Gastroesophageal sphincter (tissue), 4 donors: ENCODE results near the gene SH3RF3. TPM values are rescaled to one million over a fixed set of nuclear protein-coding genes. Genes with fewer than 3 reads are reported as not detected.

ENCODE experiments used
- ATAC-seq: fragments of 150-250 bp; one replicate; pipeline ENCODE4 v1.9.1; 2016; ENCODE audit warnings: mild to moderate bottlenecking, moderate library complexity
- H3K27ac ChIP-seq, 4 donors: fragments of 200-600 bp; sonication (generic) in 3 of 4; 1 replicate in 3 of 4; 2 replicates in 1 of 4; pipeline ENCODE4 v1.5.1; 2016 to 2019
- H3K27me3 ChIP-seq: fragments of 200-600 bp; sonication (generic); one replicate; pipeline ENCODE4 v1.5.1; 2019
- H3K36me3 ChIP-seq, 2 donors: fragments of 200-600 bp; sonication (generic); one replicate each; pipeline ENCODE4 v1.5.1; 2019; ENCODE audit warnings: control low read depth in 1 of 2
- H3K4me1 ChIP-seq, 3 donors: fragments of 200-600 bp; sonication (generic); 1 replicate in 2 of 3; 2 replicates in 1 of 3; pipeline ENCODE4 v1.5.1; 2016 to 2019; ENCODE audit warnings: control low read depth in 2 of 3
- H3K4me3 ChIP-seq, 2 donors: fragments of 200-600 bp; sonication (generic); one replicate each; pipeline ENCODE4 v1.5.1; 2019; ENCODE audit warnings: mild to moderate bottlenecking in 1 of 2, moderate library complexity in 1 of 2
- H3K9me3 ChIP-seq, 3 donors: fragments of 200-600 bp; sonication (generic); one replicate each; pipeline ENCODE4 v1.5.1; 2017 to 2019; ENCODE audit warnings: control low read depth in 2 of 3
- CTCF ChIP-seq, 4 experiments: fragments of 200-600 bp in 2 of 4; fragments of 450-650 bp in 2 of 4; sonication (generic) in 1 of 4; IDR thresholded peaks; one replicate each; pipeline ENCODE4 v1.5.1; 2017 to 2019; ENCODE audit warnings: antibody characterized with exemption in 4 of 4, mild to moderate bottlenecking in 2 of 4, moderate library complexity in 2 of 4
- EP300 ChIP-seq: sonication (generic); formaldehyde crosslinking; IDR thresholded peaks from one replicate; pipeline ENCODE4 v1.6.1; 2017; ENCODE audit warnings: antibody characterized with exemption, mild to moderate bottlenecking
- POLR2A ChIP-seq, 2 donors: fragments of 450-650 bp; IDR thresholded peaks; one replicate each; pipeline ENCODE4 v1.6.1; 2017; ENCODE audit warnings: antibody characterized with exemption in 2 of 2, mild to moderate bottlenecking in 2 of 2, moderate library complexity in 1 of 2
- POLR2AphosphoS5 ChIP-seq: sonication (generic); formaldehyde crosslinking; IDR thresholded peaks from one replicate; pipeline ENCODE4 v1.6.1; 2017; ENCODE audit warnings: antibody characterized with exemption
- WGBS, 2 donors: methylation state at CpG; one replicate each; pipeline ENCODE4 v1.1.5; 2018; ENCODE audit warnings: low coverage in 1 of 2; 5-methylcytosine and 5-hydroxymethylcytosine counted together
- total RNA-seq, 4 donors: library from RNA; depleted of rRNA; stranded (reverse); fragments of >200 nt; gene quantifications; one replicate each; pipeline ENCODE4 v1.1.0, GENCODE V29; 2016

SH3RF3 gene
- total RNA-seq, 4 donors from 2014 or later = 10.1 to 15.8 (median 13.2) TPM

GRCh38 chr2:109435901-109436598 is 307.0 kb downstream of the SH3RF3 start:
- H3K4me1 ChIP-seq = peaks cover 0 to 44% (median 5%) of the 10 kb centered on the region in 3 donors
- WGBS, 2 donors = 38 to 57% methylated on average over 2 to 4 of the region's 13 CpGs
- H3K27ac ChIP-seq = peak overlapping the region in 3 of 4 donors; percentile 73 to 78 (median 74)

GRCh38 chr2:109436610-109437225 is 307.7 kb downstream of the SH3RF3 start:
- Histone ChIP-seq H3K9me3 (peaks cover 0 to 10% (median 0%) of the 10 kb centered on the region in 3 donors), H3K36me3 (peaks cover 0 to 15% of the 10 kb centered on the region in 2 donors), H3K27ac (peak overlapping the region in 3 of 4 donors; percentile 73 to 78 (median 74)), H3K4me1 (peaks cover 0 to 44% (median 5%) of the 10 kb centered on the region in 3 donors), H3K27me3 (no peaks in the 10 kb centered on the region), H3K4me3 (no peak overlapping the region)
- WGBS, 2 donors = 70% methylated on average over 4 of the region's 15 CpGs; no CpG with 5 or more reads in 1 of the 2 donors
- ATAC-seq = no peak
- TF ChIP-seq POLR2AphosphoS5 (no peak), CTCF (IDR thresholded peaks at IDR 0.05) (no peak), EP300 (no peak), POLR2A (IDR thresholded peaks at IDR 0.05) (no peak)

More at GRCh38 chr2:109435901-109436598, 307.0 kb downstream of the SH3RF3 start:
- Histone ChIP-seq H3K4me3 (no peak overlapping the region), H3K9me3 (peaks cover 0 to 3% (median 0%) of the 10 kb centered on the region in 3 donors), H3K27me3 (no peaks in the 10 kb centered on the region), H3K36me3 (peaks cover 0 to 15% of the 10 kb centered on the region in 2 donors)
- peak; percentile 96 for TF ChIP-seq POLR2AphosphoS5
- TF ChIP-seq EP300 = no peak
- ATAC-seq = peak; percentile 50

GRCh38 chr2:109437325-109438090 is 308.5 kb downstream of the SH3RF3 start:
- Histone ChIP-seq H3K27ac (peak overlapping the region in 3 of 4 donors; percentile 73 to 78 (median 74)), H3K9me3 (peaks cover 0 to 18% (median 0%) of the 10 kb centered on the region in 3 donors), H3K27me3 (no peaks in the 10 kb centered on the region), H3K4me3 (no peak overlapping the region), H3K4me1 (peaks cover 0 to 44% (median 5%) of the 10 kb centered on the region in 3 donors), H3K36me3 (peaks cover 0 to 14% of the 10 kb centered on the region in 2 donors)
- TF ChIP-seq POLR2AphosphoS5 (no peak), EP300 (no peak), POLR2A (IDR thresholded peaks at IDR 0.05) (no peak), CTCF (IDR thresholded peaks at IDR 0.05) (no peak)
- ATAC-seq = no peak
- WGBS, 2 donors = 88 to 91% methylated on average over 8 to 10 of the region's 15 CpGs

GRCh38 chr2:109438146-109438545 is 309.1 kb downstream of the SH3RF3 start:
- ATAC-seq = no peak
- no peak for TF ChIP-seq EP300
- no peak for TF ChIP-seq CTCF (IDR thresholded peaks at IDR 0.05)
- no peak for TF ChIP-seq POLR2AphosphoS5
- TF ChIP-seq POLR2A (IDR thresholded peaks at IDR 0.05) = no peak
- WGBS, 2 donors = no CpG with 5 or more reads among the region's 1 CpG
- Histone ChIP-seq H3K9me3 (peaks cover 0 to 24% (median 0%) of the 10 kb centered on the region in 3 donors), H3K27me3 (no peaks in the 10 kb centered on the region), H3K4me1 (peaks cover 0 to 44% (median 5%) of the 10 kb centered on the region in 3 donors), H3K27ac (peak overlapping the region in 3 of 4 donors; percentile 73 to 78 (median 74)), H3K4me3 (no peak overlapping the region), H3K36me3 (peaks cover 0 to 16% of the 10 kb centered on the region in 2 donors)
